ENCODE measurements around the gene TJP2.

TJP2 gene

GRCh38 chr9:69279733-69280132 lies 105.7 kb downstream of the TJP2 start:
- no peak overlapping the region for H3K4me3 ChIP-seq (replicated peaks; ENCODE audit: low read depth, low read length)
- no peak for TF ChIP-seq CTCF (IDR thresholded peaks at IDR 0.05; ENCODE audit: low read depth, low read length, missing control alignments)
- no peak for DNase-seq (ENCODE audit: extremely low read depth, low read depth)

GRCh38 chr9:69283003-69283402 lies 108.9 kb downstream of the TJP2 start:
- no peak for TF ChIP-seq CTCF (IDR thresholded peaks at IDR 0.05; ENCODE audit: low read depth, low read length, missing control alignments)
- DNase-seq (ENCODE audit: extremely low read depth, low read depth) = no peak
- H3K4me3 ChIP-seq (replicated peaks; ENCODE audit: low read depth, low read length) = no peak overlapping the region

- no peak overlapping the region for H3K4me3 ChIP-seq (replicated peaks; ENCODE audit: low read depth, low read length)
- no peak for TF ChIP-seq CTCF (IDR thresholded peaks at IDR 0.05; ENCODE audit: low read depth, low read length, missing control alignments)
- no peak for DNase-seq (ENCODE audit: extremely low read depth, low read depth)
Observed at GRCh38 chr9:69292078-69292477, 118.0 kb downstream of the TJP2 start.

GRCh38 chr9:69293156-69293555 lies 119.1 kb downstream of the TJP2 start:
- H3K4me3 ChIP-seq (replicated peaks; ENCODE audit: low read depth, low read length) = no peak overlapping the region
- no peak for TF ChIP-seq CTCF (IDR thresholded peaks at IDR 0.05; ENCODE audit: low read depth, low read length, missing control alignments)
- no peak for DNase-seq (ENCODE audit: extremely low read depth, low read depth)

GRCh38 chr9:69295872-69296552 lies 121.9 kb downstream of the TJP2 start:
- TF ChIP-seq CTCF (IDR thresholded peaks at IDR 0.05; ENCODE audit: low read depth, low read length, missing control alignments) = no peak
- no peak for DNase-seq (ENCODE audit: extremely low read depth, low read depth)

GRCh38 chr9:69297300-69297980 lies 123.4 kb downstream of the TJP2 start:
- DNase-seq (ENCODE audit: extremely low read depth, low read depth) = no peak
- no peak overlapping the region for H3K4me3 ChIP-seq (replicated peaks; ENCODE audit: low read depth, low read length)
- no peak for TF ChIP-seq CTCF (IDR thresholded peaks at IDR 0.05; ENCODE audit: low read depth, low read length, missing control alignments)

More at GRCh38 chr9:69295872-69296552, 121.9 kb downstream of the TJP2 start:
- H3K4me3 ChIP-seq (replicated peaks; ENCODE audit: low read depth, low read length) = no peak overlapping the region

Data from HFF-Myc (cell line).